Heart left ventricle (tissue), 16 donors: Measurements from ENCODE around the gene CASP7. TPM values are rescaled to one million over a fixed set of nuclear protein-coding genes. Genes with fewer than 3 reads are reported as not detected.
A peak's percentile ranks its signal among the peaks of the same experiment; 100 is the strongest.

Source experiments
- ATAC-seq, 4 donors: fragments of 200-7000 bp; cut with Tn5 transposase; one replicate each; pipeline ENCODE4 v1.9.1; 2020 to 2022; ENCODE audit warnings: moderate library complexity in 4 of 4, mild to moderate bottlenecking in 3 of 4, moderate number of reproducible peaks in 1 of 4
- DNase-seq, 5 donors: peaks; one replicate each; pipeline ENCODE4 v3.0.0-alpha.2; 2020
- H3K27ac ChIP-seq, 12 donors: fragments of 200-600 bp; sonication (generic) in 4 of 12; one replicate each; pipeline versions ENCODE4 v1.5.0 to v1.8.0; 2016 to 2022; ENCODE audit warnings: mild to moderate bottlenecking in 2 of 12
- H3K27me3 ChIP-seq, 9 donors: fragments of 200-600 bp; sonication (generic) in 2 of 9; one replicate each; pipeline versions ENCODE4 v1.5.1 to v1.8.0; 2016 to 2022; ENCODE audit warnings: mild to moderate bottlenecking in 3 of 9
- H3K36me3 ChIP-seq, 9 donors: fragments of 200-600 bp; sonication (generic) in 2 of 9; one replicate each; pipeline versions ENCODE4 v1.5.0 to v1.8.0; 2018 to 2022; ENCODE audit warnings: mild to moderate bottlenecking in 2 of 9
- H3K4me1 ChIP-seq, 12 donors: fragments of 200-600 bp; sonication (generic) in 4 of 12; one replicate each; pipeline versions ENCODE4 v1.5.0 to v1.8.0; 2016 to 2022; ENCODE audit warnings: mild to moderate bottlenecking in 3 of 12
- H3K4me3 ChIP-seq, 12 donors: fragments of 200-600 bp; sonication (generic) in 4 of 12; one replicate each; pipeline versions ENCODE4 v1.5.0 to v1.8.0; 2017 to 2022; ENCODE audit warnings: mild to moderate bottlenecking in 9 of 12, moderate library complexity in 4 of 12
- H3K9me3 ChIP-seq, 12 donors: fragments of 200-600 bp; sonication (generic) in 4 of 12; one replicate each; pipeline versions ENCODE4 v1.5.0 to v1.8.0; 2016 to 2022; ENCODE audit warnings: mild to moderate bottlenecking in 1 of 12
- CTCF ChIP-seq, 12 donors: fragments of 200-600 bp; sonication (generic) in 4 of 12; IDR thresholded peaks; one replicate each; pipeline versions ENCODE4 v1.5.0 to v1.8.0; 2018 to 2022; ENCODE audit warnings: antibody characterized with exemption in 12 of 12, mild to moderate bottlenecking in 5 of 12
- POLR2A ChIP-seq, 2 donors: fragments of 450-650 bp; IDR thresholded peaks; one replicate each; pipeline ENCODE4 v1.6.1; 2017; ENCODE audit warnings: antibody characterized with exemption in 2 of 2, mild to moderate bottlenecking in 2 of 2, moderate library complexity in 2 of 2
- WGBS, 4 donors: extraction: QIAGEN DNeasy Blood & Tissue Kit in 2 of 4; methylation state at CpG; one replicate each; pipeline versions ENCODE4 v1.1.5 to v1.1.7; 2013 to 2018; 5-methylcytosine and 5-hydroxymethylcytosine counted together
- intact Hi-C, 10 donors: fragments of 100-400 bp; cut with DNase I; formaldehyde crosslinking; loops; one replicate each; pipeline versions ENCODE4 v1.11.1 to v1.14.2; 2022
- polyA plus RNA-seq, 2 donors: library from polyadenylated mRNA; stranded (reverse); fragments of 200-250 nt; gene quantifications; one replicate each; pipeline ENCODE4 v1.2.3, GENCODE V29; 2013
- total RNA-seq, 9 donors: library from RNA; depleted of rRNA in 2 of 9; stranded (reverse); fragments of >200 nt in 2 of 9; fragmentation: NEBNext Ultra II Directional in 3 of 9; extraction: Animal tissue kit (Norgen Biotek cat#: 25700) in 3 of 9; gene quantifications; one replicate each; pipeline versions ENCODE4 v1.1.0 to v1.2.4, GENCODE V29; 2016 to 2023
- donor health status: ischemic (EF 13 %, LVEDD 7.1; RV severe dilation, severe dysfunction).
- donor health status: healthy with polysubstance abuse.
- donor health status: DM: no; HTN: yes; CAD: no.
- donor health status: DM: no; HTN: no; CAD: no.
- donor health status: ischemic (EF 25% LVEDD 6.9; RV normal size, moderate dysfunction).
- donor health status: ischemic (EF 25% LVEDD 5.7; RV mildly dilated, moderate dysfunction).
- donor health status: healthy.
- donor health status: DM: yes; HTN: yes; CAD: no.
- donor health status: ischemic (EF 35%, LVEDD 5.7; RV mildly dilated, moderate dysfunction).
- donor health status: nonischemic (EF 11% LVEDD 7.7; RV severe dilation, severe dysfunction).
- donor health status: DM: yes; HTN: yes; CAD: no.
- donor health status: PGD.
- donor health status: ischemic (EF 29% LVEDD 5.4; RV normal size, mild dysfunction).
- donor health status: nonischemic (EF 23%, LVEDD 6.1; RV moderate dilation, normal function).

Gene CASP7
- total and polyA plus RNA-seq, 11 donors, result 4.8 to 32.7 (median 10.4) TPM

DNA sequence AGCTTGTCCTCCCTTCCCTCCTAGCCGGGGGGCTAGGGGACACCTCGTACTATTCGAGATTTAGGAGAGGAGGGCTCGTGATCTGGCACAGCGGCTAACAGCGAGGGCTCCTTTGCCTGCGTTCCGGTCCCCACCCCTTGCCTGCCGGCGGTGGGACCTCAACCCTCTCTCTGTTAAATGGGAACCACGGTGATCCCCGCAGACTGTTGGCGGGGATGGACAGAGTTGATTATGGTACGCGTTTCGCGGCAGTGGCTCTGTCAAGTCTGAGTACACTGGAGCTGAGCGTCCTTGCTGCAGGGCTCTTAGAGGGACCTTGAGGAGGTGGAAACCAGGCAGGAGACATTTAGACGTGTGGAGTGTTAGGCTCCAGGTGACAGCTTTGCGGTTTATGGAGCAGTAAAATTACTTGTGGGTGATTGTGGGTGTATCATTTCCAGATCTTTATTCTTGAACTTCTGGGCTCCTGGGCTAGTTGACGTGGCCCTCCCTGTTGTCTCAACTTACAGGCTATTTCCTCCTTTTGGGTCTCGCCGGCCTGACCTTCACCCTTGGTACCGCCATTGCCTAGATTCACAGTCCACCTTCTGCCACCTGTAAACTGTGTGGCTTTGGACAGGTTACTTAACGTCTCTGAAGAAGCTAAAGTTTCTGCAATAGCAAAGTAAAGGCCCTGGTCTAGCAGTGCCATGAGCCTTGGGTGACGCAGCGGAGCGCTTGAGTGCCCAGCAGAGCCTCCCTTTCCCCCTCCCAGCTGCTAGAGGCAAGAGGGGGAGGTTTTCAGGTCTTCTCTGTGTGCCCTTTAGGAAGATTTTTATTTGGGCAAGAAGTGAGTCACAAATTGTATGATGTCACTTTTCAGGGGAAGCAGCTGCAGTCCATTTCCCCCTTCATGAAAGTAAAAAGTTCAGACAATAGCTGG is 739 bp downstream of the CASP7 start:
- Histone ChIP-seq H3K4me3 (peak overlapping the region; percentile 75 to 97 (median 86)), H3K4me1 (peaks cover 0 to 22% (median 13%) of the 10 kb centered on the region in 12 donors), H3K27me3 (no peaks in the 10 kb centered on the region), H3K36me3 (no peaks in the 10 kb centered on the region), H3K27ac (peak overlapping the region; percentile 88 to 98 (median 94)), H3K9me3 (peaks cover 0 to 13% (median 0%) of the 10 kb centered on the region in 12 donors)
- TF ChIP-seq CTCF (IDR thresholded peaks at IDR 0.05) (no peak), POLR2A (IDR thresholded peaks at IDR 0.05) (no peak)
- ATAC-seq (peak; percentile 25 to 52 (median 42)), DNase-seq (peak; percentile 30 to 63 (median 46))
- intact Hi-C loops, result loop anchor here in 1 of 10 donors (10.0 kb wide), 1 partner anchor 174 kb away; the partner anchor contains the start of genes DCLRE1A and NHLRC2
- WGBS, 4 donors, result 3 to 9% (median 7%) methylated on average over 25 to 28 of the region's 28 CpGs

DNA sequence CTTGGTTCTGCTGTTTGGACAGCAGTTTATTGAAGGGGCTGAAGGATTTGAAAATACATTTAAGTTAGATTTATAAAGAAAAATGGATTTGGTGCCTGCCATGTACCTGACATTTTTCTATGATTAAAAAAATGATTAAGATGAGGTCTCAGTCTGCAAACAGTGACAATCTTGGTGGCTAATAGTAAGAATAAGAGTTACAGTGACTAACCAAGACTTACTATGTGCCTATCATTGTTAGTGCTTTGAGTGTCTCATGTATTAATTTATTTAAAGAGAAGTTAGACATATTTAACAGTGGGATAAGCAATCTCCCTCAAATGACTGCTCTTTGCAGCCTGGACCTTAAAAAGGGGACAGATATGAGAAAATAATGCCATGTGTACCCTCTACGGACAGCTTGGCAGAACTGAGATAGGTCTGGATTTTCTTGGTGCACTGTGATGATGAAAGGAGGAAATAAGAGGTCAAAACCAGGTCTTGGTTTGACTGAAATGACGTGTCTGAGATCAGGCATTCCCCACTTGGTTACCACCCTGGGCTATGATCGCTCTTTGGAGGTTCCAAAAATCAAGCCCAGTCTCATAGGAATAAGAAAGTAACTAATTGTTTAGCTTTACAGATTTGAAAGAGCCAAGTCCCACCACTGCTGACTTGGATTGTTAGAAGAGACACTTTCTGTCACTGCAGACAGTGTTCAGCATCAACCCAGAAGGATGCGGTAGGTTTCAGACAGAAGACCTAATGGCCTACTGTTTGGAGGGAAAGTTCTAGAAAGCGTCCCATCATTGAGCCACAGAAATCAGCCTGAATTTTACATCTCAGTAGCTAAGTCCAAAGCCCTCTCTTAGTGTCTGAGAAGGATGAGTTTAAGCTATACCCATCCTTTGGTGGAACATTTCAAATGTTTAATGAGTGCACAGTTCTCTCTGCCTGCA is 2.1 kb downstream of the CASP7 start:
- WGBS, 4 donors, result 73 to 80% (median 78%) methylated on average over 5 of the region's 5 CpGs
- Histone ChIP-seq H3K9me3 (peaks cover 0 to 27% (median 5%) of the 10 kb centered on the region in 12 donors), H3K27ac (peak overlapping the region in 2 of 12 donors; percentile 95 to 97), H3K4me1 (peaks cover 0 to 22% (median 13%) of the 10 kb centered on the region in 12 donors), H3K27me3 (no peaks in the 10 kb centered on the region), H3K36me3 (no peaks in the 10 kb centered on the region), H3K4me3 (peak overlapping the region in 2 of 12 donors; percentile 78 to 89)
- ATAC-seq (no peak), DNase-seq (no peak)
- intact Hi-C loops, result loop anchor here in 1 of 10 donors (10.0 kb wide), 1 partner anchor 173 kb away; the partner anchor contains the start of genes DCLRE1A and NHLRC2
- no peak for TF ChIP-seq POLR2A (IDR thresholded peaks at IDR 0.05)

DNA sequence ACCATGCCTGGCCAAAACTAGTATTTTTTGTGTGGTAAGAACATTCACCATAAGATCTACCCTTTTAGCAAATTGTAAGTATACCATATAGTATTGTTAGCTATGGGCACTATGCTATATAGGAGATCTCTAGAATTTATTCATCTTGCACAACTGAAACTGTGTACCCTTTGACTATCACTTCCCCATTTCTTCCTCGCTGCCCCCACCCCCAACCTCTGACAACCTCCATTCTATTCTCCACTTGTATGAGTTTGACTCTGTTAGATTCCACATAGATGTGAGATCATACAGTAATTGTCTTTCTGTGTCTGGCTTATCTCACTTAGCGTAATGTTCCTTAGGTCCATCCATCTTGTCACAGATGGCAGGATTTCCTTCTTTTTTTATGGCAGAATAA is 3.6 kb downstream of the CASP7 start:
- Histone ChIP-seq H3K4me1 (peaks cover 0 to 22% (median 13%) of the 10 kb centered on the region in 12 donors), H3K9me3 (peaks cover 0 to 40% (median 13%) of the 10 kb centered on the region in 12 donors), H3K4me3 (no peak overlapping the region), H3K27ac (no peak overlapping the region), H3K27me3 (no peaks in the 10 kb centered on the region), H3K36me3 (no peaks in the 10 kb centered on the region)
- intact Hi-C loops, result loop anchor here in 1 of 10 donors (10.0 kb wide), 1 partner anchor 172 kb away; the partner anchor contains the start of genes DCLRE1A and NHLRC2
- DNase-seq, result no peak
- WGBS, 4 donors, result 89 to 94% (median 93%) methylated on average over 2 of the region's 2 CpGs
- no peak for ATAC-seq
- TF ChIP-seq CTCF (IDR thresholded peaks at IDR 0.05) (no peak), POLR2A (IDR thresholded peaks at IDR 0.05) (no peak)

- H3K27ac ChIP-seq, result no peak overlapping the region
- H3K9me3 ChIP-seq, result peaks cover 0 to 61% (median 13%) of the 10 kb centered on the region in 12 donors
- no peaks in the 10 kb centered on the region for H3K36me3 ChIP-seq
- no peak overlapping the region for H3K4me3 ChIP-seq
- no peak for ATAC-seq
- 85 to 90% (median 87%) methylated on average over 3 of the region's 3 CpGs for WGBS, 4 donors
- no peaks in the 10 kb centered on the region for H3K27me3 ChIP-seq
- no peak for DNase-seq
- intact Hi-C loops, result loop anchor here in 1 of 10 donors (10.0 kb wide), 1 partner anchor 169 kb away; the partner anchor contains the start of genes DCLRE1A and NHLRC2
- TF ChIP-seq POLR2A (IDR thresholded peaks at IDR 0.05), result no peak
- TF ChIP-seq CTCF (IDR thresholded peaks at IDR 0.05), result no peak
- peaks cover 0 to 15% (median 7%) of the 10 kb centered on the region in 12 donors for H3K4me1 ChIP-seq
Observed at GRCh38 chr10:113686028-113686427, 6.3 kb downstream of the CASP7 start.
